Measurements from ENCODE around the gene FBXW2.

Gene FBXW2

GRCh38 chr9:120740132-120740531, 53.1 kb downstream of the FBXW2 start:
- DNase-seq: no peak

GRCh38 chr9:120737416-120738165, 55.6 kb downstream of the FBXW2 start:
- no peak for DNase-seq

- DNase-seq: no peak
Measured at GRCh38 chr9:120736881-120737280, 56.3 kb downstream of the FBXW2 start.

- DNase-seq: peak; percentile 37
Measured at GRCh38 chr9:120735415-120736126, 57.6 kb downstream of the FBXW2 start.

- DNase-seq: no peak
Measured at GRCh38 chr9:120734607-120735410, 58.4 kb downstream of the FBXW2 start.

- no peak for DNase-seq
Measured at GRCh38 chr9:120733190-120733589, 60.0 kb downstream of the FBXW2 start.

GRCh38 chr9:120730654-120731514, 62.3 kb downstream of the FBXW2 start:
- no peak for DNase-seq

- DNase-seq: peak; percentile 30
Measured at GRCh38 chr9:120729791-120730241, 63.4 kb downstream of the FBXW2 start.

GRCh38 chr9:120726484-120726883, 66.7 kb downstream of the FBXW2 start:
- DNase-seq: no peak

- no peak for DNase-seq
Measured at GRCh38 chr9:120725907-120726306, 67.3 kb downstream of the FBXW2 start.

GRCh38 chr9:120724757-120725400, 68.3 kb downstream of the FBXW2 start:
- DNase-seq: peak; percentile 66

- no peak for DNase-seq
Measured at GRCh38 chr9:120723565-120723964, 69.7 kb downstream of the FBXW2 start.

- DNase-seq: no peak
Measured at GRCh38 chr9:120720404-120720803, 72.8 kb downstream of the FBXW2 start.

GRCh38 chr9:120718316-120718715, 74.9 kb downstream of the FBXW2 start:
- DNase-seq: no peak

- no peak for DNase-seq
Measured at GRCh38 chr9:120717176-120717575, 76.0 kb downstream of the FBXW2 start.

- DNase-seq: no peak
Measured at GRCh38 chr9:120716483-120716882, 76.7 kb downstream of the FBXW2 start.

- no peak for DNase-seq
Measured at GRCh38 chr9:120715389-120715924, 77.8 kb downstream of the FBXW2 start.

GRCh38 chr9:120714846-120715388, 78.3 kb downstream of the FBXW2 start:
- no peak for DNase-seq

- DNase-seq: peak; percentile 98
Measured at GRCh38 chr9:120714088-120714845, 78.9 kb downstream of the FBXW2 start, which contains the start of gene MEGF9. Gene MEGF9 (minus strand): TSS chr9:120714470. CDS start chr9:120714358, 112 bp downstream.
